ENCODE data around the gene DMD. TPM values are rescaled to one million over a fixed set of nuclear protein-coding genes. Genes with fewer than 3 reads are reported as not detected.

The DMD gene
- total RNA-seq, 2 donors from 2014 or later: 19.6 to 24.9 TPM

DNA sequence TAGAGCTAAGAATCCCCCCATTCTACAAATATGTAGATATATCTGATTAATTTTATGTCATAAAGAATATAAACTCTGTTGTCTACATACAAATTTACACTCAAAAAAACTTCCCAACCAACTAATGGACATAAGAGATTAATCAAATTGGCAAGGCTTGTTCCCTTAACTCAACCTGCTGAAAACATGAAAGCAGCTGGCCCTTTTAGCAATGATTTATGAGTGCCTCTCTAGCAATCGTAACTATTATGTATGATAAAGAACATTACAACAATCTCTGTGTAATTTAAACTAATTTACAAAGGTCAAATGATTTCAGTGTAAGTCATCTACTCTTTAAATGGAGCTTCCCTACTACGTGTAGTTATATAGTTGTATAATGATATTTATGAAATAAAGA, 2056.4 kb downstream of the DMD start:
- H3K4me1 Mint-ChIP-seq: no peaks in the 10 kb centered on the region
- H3K27me3 ChIP-seq (ENCODE audit: control insufficient read depth, insufficient read depth, low read length, poor library complexity, severe bottlenecking): no peaks in the 10 kb centered on the region
- no peak overlapping the region for H3K4me3 Mint-ChIP-seq
- no peaks in the 10 kb centered on the region for H3K27me3 Mint-ChIP-seq (ENCODE audit: insufficient read depth)
- H3K4me3 ChIP-seq (ENCODE audit: low read length): no peak overlapping the region
- no peak overlapping the region for H3K9ac ChIP-seq (ENCODE audit: extremely low read depth, low read length, poor library complexity, severe bottlenecking)
- WGBS, 2 experiments (ENCODE audit: insufficient coverage in 1 of 2, insufficient read length in 1 of 2): no CpG with 5 or more reads among the region's 2 CpGs
- no peak overlapping the region for H3K27ac Mint-ChIP-seq
- peaks cover 5% of the 10 kb centered on the region for H3K36me3 ChIP-seq (ENCODE audit: control insufficient read depth, insufficient read depth, low read length)
- peaks cover 2% of the 10 kb centered on the region for H3K36me3 Mint-ChIP-seq (ENCODE audit: low read depth)
- no peak overlapping the region for H3K27ac ChIP-seq (ENCODE audit: low read depth, low read length)
- H3K9me3 ChIP-seq (ENCODE audit: control insufficient read depth, low read length): no peaks in the 10 kb centered on the region
- no peak for DNase-seq
- H3K4me1 ChIP-seq (ENCODE audit: control insufficient read depth, insufficient read depth, low read length): no peaks in the 10 kb centered on the region
- no peak for TF ChIP-seq CTCF (conservative IDR thresholded peaks at IDR 0.05)
- peaks cover 57% of the 10 kb centered on the region for H3K9me3 Mint-ChIP-seq

- Histone ChIP-seq H3K27ac (ENCODE audit: low read depth, low read length) (no peak overlapping the region), H3K4me3 (ENCODE audit: low read length) (no peak overlapping the region), H3K36me3 (ENCODE audit: control insufficient read depth, insufficient read depth, low read length) (no peaks in the 10 kb centered on the region), H3K4me1 (ENCODE audit: control insufficient read depth, insufficient read depth, low read length) (no peaks in the 10 kb centered on the region), H3K9me3 (ENCODE audit: control insufficient read depth, low read length) (no peaks in the 10 kb centered on the region), H3K27me3 (ENCODE audit: control insufficient read depth, insufficient read depth, low read length, poor library complexity, severe bottlenecking) (no peaks in the 10 kb centered on the region), H3K9ac (ENCODE audit: extremely low read depth, low read length, poor library complexity, severe bottlenecking) (no peak overlapping the region)
- no peaks in the 10 kb centered on the region for H3K4me1 Mint-ChIP-seq
- 83% methylated on average over 1 of the region's 1 CpG; no CpG with 5 or more reads in 1 of the 2 experiments for WGBS, 2 experiments (ENCODE audit: insufficient coverage in 1 of 2, insufficient read length in 1 of 2)
- no peak overlapping the region for H3K4me3 Mint-ChIP-seq
- DNase-seq: no peak
- H3K27me3 Mint-ChIP-seq (ENCODE audit: insufficient read depth): no peaks in the 10 kb centered on the region
- H3K36me3 Mint-ChIP-seq (ENCODE audit: low read depth): no peaks in the 10 kb centered on the region
- peaks cover 51% of the 10 kb centered on the region for H3K9me3 Mint-ChIP-seq
- H3K27ac Mint-ChIP-seq: no peak overlapping the region
- no peak for TF ChIP-seq CTCF (conservative IDR thresholded peaks at IDR 0.05)
Measured at GRCh38 chrX:31153475-31154047, 2057.8 kb downstream of the DMD start.

DNA sequence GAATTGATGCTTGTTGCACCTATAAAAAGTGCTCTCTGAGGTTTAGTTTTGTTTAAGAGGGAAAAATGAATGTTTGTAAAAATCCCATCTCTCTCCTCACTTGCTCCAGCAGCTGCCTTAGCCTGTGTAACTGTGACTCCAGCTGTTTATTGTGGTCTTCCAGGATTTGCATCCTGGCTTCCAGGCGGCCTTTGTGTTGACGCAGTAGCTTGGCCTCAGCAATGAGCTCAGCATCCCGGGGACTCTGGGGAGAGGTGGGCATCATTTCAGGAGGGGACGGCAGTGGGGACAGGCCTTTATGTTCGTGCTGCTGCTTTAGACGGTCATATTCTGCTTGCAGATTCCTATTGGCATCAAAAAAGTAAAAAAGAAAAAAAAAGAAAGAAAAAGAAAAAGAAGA, 2064.2 kb downstream of the DMD start:
- Histone ChIP-seq H3K9ac (ENCODE audit: extremely low read depth, low read length, poor library complexity, severe bottlenecking) (no peak overlapping the region), H3K27ac (ENCODE audit: low read depth, low read length) (no peak overlapping the region), H3K27me3 (ENCODE audit: control insufficient read depth, insufficient read depth, low read length, poor library complexity, severe bottlenecking) (no peaks in the 10 kb centered on the region), H3K4me3 (ENCODE audit: low read length) (no peak overlapping the region), H3K36me3 (ENCODE audit: control insufficient read depth, insufficient read depth, low read length) (peaks cover 5% of the 10 kb centered on the region), H3K9me3 (ENCODE audit: control insufficient read depth, low read length) (no peaks in the 10 kb centered on the region), H3K4me1 (ENCODE audit: control insufficient read depth, insufficient read depth, low read length) (no peaks in the 10 kb centered on the region)
- H3K36me3 Mint-ChIP-seq (ENCODE audit: low read depth): peaks cover 27% of the 10 kb centered on the region
- no peak overlapping the region for H3K27ac Mint-ChIP-seq
- 96% methylated on average over 4 of the region's 6 CpGs; no CpG with 5 or more reads in 1 of the 2 experiments for WGBS, 2 experiments (ENCODE audit: insufficient coverage in 1 of 2, insufficient read length in 1 of 2)
- no peaks in the 10 kb centered on the region for H3K4me1 Mint-ChIP-seq
- DNase-seq: no peak
- TF ChIP-seq CTCF (conservative IDR thresholded peaks at IDR 0.05): no peak
- no peaks in the 10 kb centered on the region for H3K27me3 Mint-ChIP-seq (ENCODE audit: insufficient read depth)
- H3K9me3 Mint-ChIP-seq: peaks cover 46% of the 10 kb centered on the region
- no peak overlapping the region for H3K4me3 Mint-ChIP-seq
